Kidney (tissue), 14 donors: Measurements from ENCODE around the gene PADI1. TPM values are rescaled to one million over a fixed set of nuclear protein-coding genes. Genes with fewer than 3 reads are reported as not detected.

Source experiments
- DNase-seq, 5 donors: peaks; one replicate each; pipeline ENCODE4 v3.0.0-alpha.2; 2013 to 2020
- FAIRE-seq: peaks from 2 replicates; lab custom pipeline; 2012; peaks lifted over from hg19 to GRCh38; lab: Jason Lieb, UNC
- H3K27ac ChIP-seq, 2 donors: one replicate each; pipeline ENCODE4 v1.7.0; 2013; ENCODE audit warnings: low read depth in 2 of 2, low read length in 2 of 2, inconsistent platforms in 1 of 2
- H3K27me3 ChIP-seq: one replicate; pipeline ENCODE4 v1.7.1; 2013; ENCODE audit warnings: low read length, inconsistent platforms; ENCODE audit not compliant: control insufficient read depth, insufficient read depth
- H3K36me3 ChIP-seq, 3 donors: one replicate each; pipeline versions ENCODE4 v1.7.0 to v1.7.1; 2013; ENCODE audit warnings: low read length in 3 of 3, control low read depth in 1 of 3, inconsistent platforms in 1 of 3; ENCODE audit not compliant: insufficient read depth in 3 of 3, control insufficient read depth in 2 of 3
- H3K4me1 ChIP-seq, 3 donors: one replicate each; pipeline versions ENCODE4 v1.7.0 to v1.7.1; 2013; ENCODE audit warnings: low read length in 3 of 3, inconsistent platforms in 1 of 3, low read depth in 1 of 3; ENCODE audit not compliant: control insufficient read depth in 2 of 3, insufficient read depth in 2 of 3
- H3K4me3 ChIP-seq, 3 donors: one replicate each; pipeline versions ENCODE4 v1.7.0 to v1.8.1; 2013; ENCODE audit warnings: low read length in 3 of 3, control low read depth in 1 of 3, inconsistent platforms in 1 of 3
- H3K9ac ChIP-seq, 3 donors: one replicate each; pipeline versions ENCODE4 v1.7.0 to v1.7.1; 2013; ENCODE audit warnings: low read length in 3 of 3, control low read depth in 1 of 3, inconsistent platforms in 1 of 3
- H3K9me3 ChIP-seq, 3 donors: one replicate each; pipeline versions ENCODE4 v1.7.0 to v1.7.1; 2013; ENCODE audit warnings: low read length in 3 of 3, control low read depth in 1 of 3, inconsistent platforms in 1 of 3; ENCODE audit not compliant: control insufficient read depth in 2 of 3, insufficient read depth in 1 of 3
- CTCF ChIP-seq: IDR thresholded peaks from 3 replicates; pipeline ENCODE4 v1.5.1; 2012; ENCODE audit warnings: mild to moderate bottlenecking, moderate library complexity, borderline replicate concordance; ENCODE audit not compliant: insufficient read depth; ENCODE audit errors: extremely low read depth
- intact Hi-C: fragments of 100-400 bp; cut with DNase I; formaldehyde crosslinking; loops from one replicate; pipeline ENCODE4 v1.11.1; 2022
- polyA plus RNA-seq: library from polyadenylated mRNA; stranded (reverse); fragments of 350-450 nt; fragmentation: Illumina TruSeq; extraction: RNeasy Lipid Tissue Mini Kit (QIAGEN cat#74804); gene quantifications from one replicate; pipeline ENCODE4 v1.2.3, GENCODE V29; 2014; ENCODE audit warnings: low read depth, low replicate concordance; ENCODE audit not compliant: insufficient read depth
- total RNA-seq: library from RNA; stranded (reverse); fragmentation: NEBNext Ultra II Directional; extraction: Animal tissue kit (Norgen Biotek cat#: 25700); gene quantifications from one replicate; pipeline ENCODE4 v1.2.1, GENCODE V29; 2021
- donor health status: control.
- donor health status: control.
- donor health status: control.
- donor health status: control.
- donor health status: control.
- donor health status: DM: yes; HTN: yes; CAD: no.
- donor health status: Normal renal cell carcinoma (clear cell type).

Gene PADI1
- total and polyA plus RNA-seq, 2 donors from 2014 or later: 1.3 TPM; not detected in 1

- DNase-seq (no peak), FAIRE-seq (no peak)
- Histone ChIP-seq H3K27me3 (no peaks in the 10 kb centered on the region), H3K4me1 (no peaks in the 10 kb centered on the region), H3K4me3 (no peak overlapping the region), H3K9ac (no peak overlapping the region), H3K36me3 (no peaks in the 10 kb centered on the region), H3K9me3 (no peaks in the 10 kb centered on the region), H3K27ac (no peak overlapping the region)
- no peak for TF ChIP-seq CTCF
- intact Hi-C loops: no loop called here
These were observed 28.4 kb upstream of the PADI1 start for GRCh38 chr1:17176306-17177061.

DNA sequence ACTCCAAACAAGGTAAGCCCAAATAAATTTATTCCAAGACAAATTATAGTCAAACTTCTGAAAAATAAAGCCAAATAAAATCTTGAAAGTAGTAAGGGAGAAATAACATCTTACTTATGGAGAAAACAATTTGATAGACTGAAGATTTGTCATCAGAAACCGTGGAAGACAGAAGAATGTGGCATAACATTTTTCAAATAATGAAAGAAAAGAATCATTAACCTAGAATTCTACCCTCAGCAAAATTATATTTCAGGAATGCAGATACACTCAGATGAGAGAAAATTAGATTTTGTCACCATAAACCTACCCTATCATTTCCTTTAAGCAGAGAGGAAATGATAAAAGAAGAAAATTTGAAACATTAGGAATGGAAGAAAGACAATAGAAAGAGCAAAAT lies 27.3 kb upstream of the PADI1 start:
- no peak for FAIRE-seq
- no peaks in the 10 kb centered on the region for H3K4me1 ChIP-seq
- H3K27ac ChIP-seq: no peak overlapping the region
- TF ChIP-seq CTCF: no peak
- H3K9ac ChIP-seq: no peak overlapping the region
- intact Hi-C loops: no loop called here
- no peak for DNase-seq
- H3K27me3 ChIP-seq: no peaks in the 10 kb centered on the region
- H3K4me3 ChIP-seq: no peak overlapping the region
- H3K9me3 ChIP-seq: no peaks in the 10 kb centered on the region
- H3K36me3 ChIP-seq: no peaks in the 10 kb centered on the region

DNA sequence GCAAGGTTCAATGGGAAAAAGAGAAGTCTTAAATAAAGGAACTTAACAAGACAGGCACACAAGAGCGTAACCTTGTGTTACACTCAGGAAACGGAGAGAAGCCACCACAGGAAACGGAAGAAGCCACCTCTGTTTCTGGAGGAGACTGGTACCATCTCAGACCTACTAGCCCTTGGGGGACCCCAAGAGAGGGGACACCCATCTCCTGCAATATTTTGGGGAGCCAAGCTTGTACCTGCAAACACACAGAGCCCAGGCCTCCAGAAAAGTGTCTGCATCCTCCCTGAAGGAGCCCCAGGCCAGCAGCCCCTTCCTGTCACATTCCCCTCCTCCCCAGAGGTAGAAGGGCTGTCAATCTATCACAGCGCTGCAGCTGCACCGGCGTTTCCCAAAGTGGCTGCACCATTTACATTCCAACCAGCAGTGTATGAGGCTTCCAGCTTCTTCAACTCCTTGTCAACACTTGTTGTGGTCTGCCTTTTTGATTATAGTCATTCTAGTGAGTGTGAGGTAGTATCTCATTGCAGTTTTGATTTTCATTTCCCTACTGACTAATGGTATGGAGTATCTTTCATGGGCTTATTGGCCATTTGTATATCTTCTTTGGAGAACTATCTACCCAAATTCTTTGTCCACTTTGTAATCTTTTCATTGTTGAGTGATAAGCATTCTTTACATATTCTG lies 23.0 kb upstream of the PADI1 start:
- FAIRE-seq: no peak
- Histone ChIP-seq H3K4me3 (no peak overlapping the region), H3K27ac (no peak overlapping the region), H3K36me3 (no peaks in the 10 kb centered on the region), H3K4me1 (no peaks in the 10 kb centered on the region), H3K9ac (no peak overlapping the region), H3K9me3 (no peaks in the 10 kb centered on the region), H3K27me3 (no peaks in the 10 kb centered on the region)
- DNase-seq: peak in 1 of 5 donors; percentile 13
- no peak for TF ChIP-seq CTCF
- intact Hi-C loops: no loop called here
